GM12892 (cell line): ENCODE results near the gene ZMIZ1.
A peak's percentile ranks its signal among the peaks of the same experiment; 100 is the strongest.

Experiments used
- POLR2A ChIP-seq: IDR thresholded peaks from 2 replicates; pipeline ENCODE4 v1.6.1; 2011; ENCODE audit warnings: low read depth, low read length, control low read depth
- POLR2AphosphoS5 ChIP-seq: IDR thresholded peaks from 2 replicates; pipeline ENCODE4 v1.6.1; 2011; ENCODE audit warnings: low read depth, low read length, control low read depth

DNA sequence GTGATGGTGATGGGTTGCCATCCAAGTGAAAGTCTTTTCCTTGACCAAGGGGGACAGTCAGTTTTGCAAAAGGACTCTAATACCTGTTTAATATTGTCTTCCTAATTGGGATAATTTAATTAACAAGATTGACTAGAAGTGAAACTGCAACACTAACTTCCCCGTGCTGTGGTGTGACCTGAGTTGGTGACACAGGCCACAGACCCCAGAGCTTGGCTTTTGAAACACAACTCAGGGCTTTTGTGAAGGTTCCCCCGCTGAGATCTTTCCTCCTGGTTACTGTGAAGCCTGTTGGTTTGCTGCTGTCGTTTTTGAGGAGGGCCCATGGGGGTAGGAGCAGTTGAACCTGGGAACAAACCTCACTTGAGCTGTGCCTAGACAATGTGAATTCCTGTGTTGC is 285.4 kb downstream of the ZMIZ1 start:
- TF ChIP-seq POLR2A (no peak), POLR2AphosphoS5 (peak; percentile 6; the same call in 1 of the 2 replicates)
